Colonic mucosa (tissue), 4 donors: ENCODE data around the gene MPIG6B. TPM values are rescaled to one million over a fixed set of nuclear protein-coding genes. Genes with fewer than 3 reads are reported as not detected.

Source experiments
- DNase-seq: peaks from one replicate; pipeline ENCODE4 v3.0.0-alpha.2; 2020
- H3K27ac ChIP-seq: fragments of 200-600 bp; one replicate; pipeline ENCODE4 v1.8.0; 2021
- H3K27me3 ChIP-seq: fragments of 200-600 bp; one replicate; pipeline ENCODE4 v1.8.0; 2021
- H3K36me3 ChIP-seq: fragments of 200-600 bp; one replicate; pipeline ENCODE4 v1.8.0; 2021
- H3K4me1 ChIP-seq: fragments of 200-600 bp; one replicate; pipeline ENCODE4 v1.8.0; 2021; ENCODE audit warnings: mild to moderate bottlenecking
- H3K4me3 ChIP-seq: fragments of 200-600 bp; one replicate; pipeline ENCODE4 v1.8.0; 2021
- H3K9ac ChIP-seq, 2 donors: one replicate each; pipeline ENCODE4 v1.7.0; 2013; ENCODE audit warnings: control low read depth in 2 of 2, low read depth in 2 of 2, low read length in 2 of 2
- H3K9me3 ChIP-seq: fragments of 200-600 bp; one replicate; pipeline ENCODE4 v1.8.0; 2021
- intact Hi-C: fragments of 100-400 bp; cut with DNase I; formaldehyde crosslinking; loops from one replicate; pipeline ENCODE4 v1.14.1; 2022
- total RNA-seq, 2 donors: library from RNA; stranded (reverse); fragmentation: NEBNext Ultra II Directional in 1 of 2; extraction: Animal tissue kit (Norgen Biotek cat#: 25700) in 1 of 2; gene quantifications; one replicate each; pipeline ENCODE4 v1.2.1, GENCODE V29; 2021
- TF ChIP-seq, protein P1 (sequence below): fragments of 200-600 bp; IDR thresholded peaks from one replicate; pipeline ENCODE4 v1.8.0; 2022; ENCODE audit warnings: antibody characterized with exemption, mild to moderate bottlenecking
- donor health status: healthy.
- donor health status: DM: no; HTN: no; CAD: no.
- donor health status: DM: no; HTN: no; CAD: no.

The MPIG6B gene
- total RNA-seq, 2 donors from 2014 or later: 0.19 to 0.57 TPM

DNA sequence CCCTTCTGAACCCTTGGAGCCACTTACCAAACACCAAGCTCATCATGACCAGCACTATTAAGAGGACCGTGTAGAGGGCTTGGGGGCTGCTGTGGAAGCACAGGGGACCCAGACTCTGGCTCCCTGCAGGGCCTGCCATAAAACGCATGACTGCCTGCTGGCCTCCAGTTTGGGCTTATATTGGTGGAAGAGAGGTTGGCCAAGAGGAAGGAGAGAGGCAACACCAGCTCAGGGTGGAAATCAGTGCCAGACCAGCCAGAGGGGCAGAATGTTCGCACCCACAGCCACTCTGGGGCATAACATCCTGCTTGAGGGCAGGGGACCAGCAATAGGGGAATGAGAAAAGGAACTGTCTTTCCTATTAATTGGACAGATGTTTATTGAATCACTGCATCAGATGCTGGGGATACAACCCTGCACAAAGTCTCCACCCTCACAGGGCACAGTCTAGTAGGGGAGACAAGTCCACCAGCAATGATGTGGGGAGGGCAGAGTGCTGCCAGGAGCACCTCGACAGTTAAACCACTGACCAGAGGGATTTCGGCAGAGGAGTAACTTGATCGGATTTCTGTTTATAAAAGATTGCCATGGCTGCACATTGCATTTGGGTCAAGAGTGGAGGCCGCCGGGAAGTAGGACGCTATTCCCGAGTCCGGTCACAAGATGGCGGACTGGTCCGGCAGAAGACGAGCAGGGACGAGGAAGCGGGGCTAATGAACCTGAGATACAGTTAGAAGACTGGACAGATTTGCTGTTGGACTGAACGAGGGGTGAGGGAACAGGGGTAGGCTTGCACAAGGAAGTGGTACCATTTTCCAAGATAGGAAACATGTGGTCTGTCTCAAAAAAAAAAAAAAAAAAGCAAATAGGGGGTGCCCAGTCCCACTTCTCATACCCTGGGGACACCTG, 42.7 kb upstream of the MPIG6B start, which contains the start of gene LY6G5C:
Gene LY6G5C (minus strand): TSS at position 842 of the 909 bp plus-strand sequence. CDS start 694 bp downstream, at position 148.
- intact Hi-C loops: loop anchor here (5.0 kb wide), 1 partner anchor 87 kb away; no protein-coding TSS in a partner anchor
- Histone ChIP-seq H3K9me3 (no peaks in the 10 kb centered on the region), H3K27ac (peak within 1 kb of the TSS; percentile 30), H3K9ac (peak within 1 kb of the TSS; percentile 74 to 90), H3K4me1 (peaks cover 9% of the 10 kb centered on the region), H3K36me3 (no peaks in the 10 kb centered on the region), H3K4me3 (peak within 1 kb of the TSS; percentile 41), H3K27me3 (no peaks in the 10 kb centered on the region)
- TF ChIP-seq, protein P1, sequence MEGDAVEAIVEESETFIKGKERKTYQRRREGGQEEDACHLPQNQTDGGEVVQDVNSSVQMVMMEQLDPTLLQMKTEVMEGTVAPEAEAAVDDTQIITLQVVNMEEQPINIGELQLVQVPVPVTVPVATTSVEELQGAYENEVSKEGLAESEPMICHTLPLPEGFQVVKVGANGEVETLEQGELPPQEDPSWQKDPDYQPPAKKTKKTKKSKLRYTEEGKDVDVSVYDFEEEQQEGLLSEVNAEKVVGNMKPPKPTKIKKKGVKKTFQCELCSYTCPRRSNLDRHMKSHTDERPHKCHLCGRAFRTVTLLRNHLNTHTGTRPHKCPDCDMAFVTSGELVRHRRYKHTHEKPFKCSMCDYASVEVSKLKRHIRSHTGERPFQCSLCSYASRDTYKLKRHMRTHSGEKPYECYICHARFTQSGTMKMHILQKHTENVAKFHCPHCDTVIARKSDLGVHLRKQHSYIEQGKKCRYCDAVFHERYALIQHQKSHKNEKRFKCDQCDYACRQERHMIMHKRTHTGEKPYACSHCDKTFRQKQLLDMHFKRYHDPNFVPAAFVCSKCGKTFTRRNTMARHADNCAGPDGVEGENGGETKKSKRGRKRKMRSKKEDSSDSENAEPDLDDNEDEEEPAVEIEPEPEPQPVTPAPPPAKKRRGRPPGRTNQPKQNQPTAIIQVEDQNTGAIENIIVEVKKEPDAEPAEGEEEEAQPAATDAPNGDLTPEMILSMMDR: peak; percentile 66
- peak; percentile 86 for DNase-seq

DNA sequence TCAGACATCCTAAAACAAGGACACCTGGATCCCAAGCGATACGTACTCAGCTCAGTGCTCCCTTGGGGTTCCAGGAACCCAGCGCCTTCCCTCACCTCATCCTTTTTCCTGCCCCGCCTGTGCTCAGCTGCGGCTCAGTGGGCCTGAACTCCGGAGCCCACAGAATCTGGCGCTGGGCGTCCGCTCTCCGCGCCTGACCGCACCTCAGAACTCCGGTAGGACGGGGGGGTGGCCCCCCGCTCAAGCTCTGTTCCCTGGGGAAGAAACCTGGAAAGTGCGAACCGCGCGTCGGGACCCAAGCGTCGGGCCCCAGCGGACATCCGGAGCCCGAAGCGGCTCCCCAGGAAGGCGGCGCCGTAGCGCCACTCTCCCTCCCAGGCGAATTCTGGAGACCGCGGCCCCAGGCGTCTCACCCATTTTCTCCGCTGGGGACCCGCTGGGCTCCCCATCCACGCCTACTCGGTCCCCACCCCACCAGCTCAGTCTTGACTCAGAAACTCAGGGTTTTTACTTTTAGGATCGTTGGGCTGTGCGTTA, 42.0 kb upstream of the MPIG6B start:
- intact Hi-C loops: loop anchor here (5.0 kb wide), 1 partner anchor 86 kb away; no protein-coding TSS in a partner anchor
- Histone ChIP-seq H3K27me3 (no peaks in the 10 kb centered on the region), H3K9ac (peak overlapping the region; percentile 74 to 90), H3K27ac (peak overlapping the region; percentile 30), H3K4me3 (peak overlapping the region; percentile 41), H3K9me3 (no peaks in the 10 kb centered on the region), H3K36me3 (no peaks in the 10 kb centered on the region), H3K4me1 (peaks cover 9% of the 10 kb centered on the region)
- TF ChIP-seq, protein P1: no peak
- DNase-seq: peak; percentile 60

DNA sequence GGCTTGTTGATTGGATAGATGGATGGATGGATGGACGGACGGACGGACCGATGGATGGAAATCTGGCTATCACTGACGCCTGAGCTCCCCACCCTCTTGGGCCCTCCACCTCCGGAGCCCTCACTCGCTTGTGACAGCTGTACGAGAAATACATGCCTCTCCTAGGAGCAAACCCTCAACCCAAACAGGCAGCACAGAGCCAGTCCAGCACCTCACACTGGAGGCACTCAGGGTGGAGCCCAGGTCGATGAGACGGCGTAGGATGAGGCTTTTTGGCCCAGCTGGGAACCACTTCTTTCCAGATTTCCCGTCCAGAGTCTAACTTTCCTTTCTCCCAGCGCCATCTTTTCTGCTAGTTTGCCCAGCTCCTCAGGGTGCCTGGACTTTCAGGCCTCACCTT, 39.6 kb upstream of the MPIG6B start:
- Histone ChIP-seq H3K4me1 (peaks cover 9% of the 10 kb centered on the region), H3K36me3 (peaks cover 5% of the 10 kb centered on the region), H3K27ac (no peak overlapping the region), H3K27me3 (no peaks in the 10 kb centered on the region), H3K4me3 (peak overlapping the region; percentile 30), H3K9ac (peak overlapping the region in 1 of 2 donors; percentile 72), H3K9me3 (no peaks in the 10 kb centered on the region)
- DNase-seq: no peak
- intact Hi-C loops: loop anchor here (5.0 kb wide), 1 partner anchor 84 kb away; no protein-coding TSS in a partner anchor
- TF ChIP-seq, protein P1: no peak

DNA sequence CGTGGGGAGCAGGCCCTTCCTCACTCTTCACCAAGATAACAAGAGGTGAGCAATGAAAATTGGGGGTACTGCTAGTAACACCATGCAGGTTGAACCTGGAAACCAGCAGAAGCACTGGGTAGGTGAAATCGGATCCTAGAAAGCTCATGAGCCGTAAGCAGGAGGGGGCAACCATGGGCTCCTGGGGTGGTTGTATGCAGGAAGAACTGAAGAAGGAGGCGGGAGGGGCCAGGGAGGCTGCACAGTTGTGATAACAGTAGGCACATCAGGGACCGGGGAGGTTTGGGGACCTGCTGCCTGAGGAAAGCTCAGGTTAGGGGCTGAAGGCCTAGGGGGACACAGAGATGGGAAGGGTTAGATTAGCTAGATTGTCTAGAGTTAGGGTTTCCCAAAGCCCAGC, 36.7 kb upstream of the MPIG6B start:
- Histone ChIP-seq H3K9ac (no peak overlapping the region), H3K4me3 (no peak overlapping the region), H3K4me1 (no peaks in the 10 kb centered on the region), H3K36me3 (peaks cover 10% of the 10 kb centered on the region), H3K9me3 (no peaks in the 10 kb centered on the region), H3K27ac (no peak overlapping the region), H3K27me3 (no peaks in the 10 kb centered on the region)
- DNase-seq: no peak
- TF ChIP-seq, protein P1: no peak
- intact Hi-C loops: no loop called here

DNA sequence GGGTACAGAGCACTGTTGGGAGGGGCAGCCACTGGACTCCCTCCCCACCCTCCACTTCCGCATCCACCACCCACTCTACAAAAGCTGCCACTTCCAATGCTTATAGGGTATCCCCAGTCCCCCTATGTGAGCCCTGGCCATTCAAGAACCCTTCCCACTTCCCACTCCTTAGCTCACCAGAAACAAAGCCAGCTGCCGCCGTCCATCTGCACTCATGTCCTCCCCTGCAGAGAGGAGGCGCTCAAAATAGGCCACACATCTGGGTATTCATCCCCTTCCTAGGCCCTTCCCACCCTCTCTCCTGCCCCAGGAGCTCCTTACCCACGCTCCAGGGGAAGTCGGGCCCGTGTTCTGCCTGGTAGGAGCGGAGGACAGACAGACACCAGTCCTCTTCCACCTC, 35.9 kb upstream of the MPIG6B start:
- H3K27ac ChIP-seq: no peak overlapping the region
- H3K9me3 ChIP-seq: no peaks in the 10 kb centered on the region
- no peak overlapping the region for H3K4me3 ChIP-seq
- TF ChIP-seq, protein P1: no peak
- no peaks in the 10 kb centered on the region for H3K27me3 ChIP-seq
- no peak for DNase-seq
- no peak overlapping the region for H3K9ac ChIP-seq
- H3K36me3 ChIP-seq: peaks cover 10% of the 10 kb centered on the region
- intact Hi-C loops: no loop called here
- H3K4me1 ChIP-seq: no peaks in the 10 kb centered on the region
